Cardiac fibroblast (primary cell): Measurements from ENCODE around the gene HNRNPAB.

Source experiments
- DNase-seq, 2 donors: peaks; one replicate each; pipeline versions ENCODE4 v3.0.0 to v3.0.0-alpha.2; 2010; ENCODE audit warnings: low read depth in 2 of 2
- H3K4me3 ChIP-seq, 2 donors: replicated peaks in 1 of 2; 1 replicate in 1 of 2; 2 replicates in 1 of 2; pipeline ENCODE4 v1.5.1; 2011; ENCODE audit warnings: low read depth in 2 of 2, low read length in 2 of 2, mild to moderate bottlenecking in 2 of 2, moderate library complexity in 1 of 2
- TF ChIP-seq, protein P1 (sequence below): IDR thresholded peaks from one replicate; pipeline ENCODE4 v1.5.1; 2011; ENCODE audit warnings: low read depth, mild to moderate bottlenecking, low read length, inconsistent platforms

Gene HNRNPAB

DNA sequence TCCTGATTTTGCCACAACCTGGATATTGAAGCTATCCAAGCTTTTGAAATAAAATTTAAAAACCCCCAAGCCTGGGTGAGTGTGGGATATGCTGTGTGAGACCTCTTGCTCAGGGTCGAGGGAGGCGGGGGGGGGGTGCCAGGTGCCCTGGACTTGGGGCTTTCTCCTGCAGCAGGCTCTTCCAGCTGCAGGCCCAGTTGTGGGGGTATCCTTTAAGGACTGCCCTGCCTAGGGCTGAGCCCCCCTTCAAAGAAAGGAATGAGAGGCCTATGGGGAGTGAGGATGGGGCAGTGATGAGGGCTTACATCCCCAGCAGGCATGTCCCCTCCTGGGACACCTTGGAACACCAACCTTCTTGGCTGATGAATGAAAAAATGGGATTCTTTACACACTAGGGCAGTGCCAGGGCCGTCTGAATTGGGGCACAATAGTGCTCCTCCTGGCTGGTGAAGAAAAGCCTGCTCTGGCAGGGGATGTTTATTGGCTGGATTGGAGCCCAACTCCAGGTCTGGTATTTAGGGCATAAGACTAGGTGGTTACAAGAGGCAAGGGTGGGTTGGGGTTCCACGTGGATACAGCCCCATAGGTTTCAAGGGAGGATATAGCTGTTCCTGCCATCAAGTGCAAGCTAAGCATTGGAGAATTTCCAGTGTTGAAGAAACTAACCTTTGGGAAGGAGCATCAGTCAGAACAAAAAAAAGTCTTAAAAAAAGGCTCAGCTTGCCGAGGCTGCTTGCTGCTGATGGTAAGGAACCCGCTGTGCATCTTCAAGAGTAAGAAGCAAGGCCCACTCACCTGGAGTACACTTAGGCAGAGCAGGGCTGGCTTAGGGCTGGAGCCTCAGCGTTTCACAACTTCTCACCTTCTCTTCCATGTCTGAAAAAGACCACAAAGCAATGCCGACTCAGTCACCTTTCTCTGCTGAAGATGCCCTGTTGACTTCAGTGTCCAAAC lies 7.0 kb downstream of the HNRNPAB start:
- no peak overlapping the region for H3K4me3 ChIP-seq
- TF ChIP-seq, protein P1, sequence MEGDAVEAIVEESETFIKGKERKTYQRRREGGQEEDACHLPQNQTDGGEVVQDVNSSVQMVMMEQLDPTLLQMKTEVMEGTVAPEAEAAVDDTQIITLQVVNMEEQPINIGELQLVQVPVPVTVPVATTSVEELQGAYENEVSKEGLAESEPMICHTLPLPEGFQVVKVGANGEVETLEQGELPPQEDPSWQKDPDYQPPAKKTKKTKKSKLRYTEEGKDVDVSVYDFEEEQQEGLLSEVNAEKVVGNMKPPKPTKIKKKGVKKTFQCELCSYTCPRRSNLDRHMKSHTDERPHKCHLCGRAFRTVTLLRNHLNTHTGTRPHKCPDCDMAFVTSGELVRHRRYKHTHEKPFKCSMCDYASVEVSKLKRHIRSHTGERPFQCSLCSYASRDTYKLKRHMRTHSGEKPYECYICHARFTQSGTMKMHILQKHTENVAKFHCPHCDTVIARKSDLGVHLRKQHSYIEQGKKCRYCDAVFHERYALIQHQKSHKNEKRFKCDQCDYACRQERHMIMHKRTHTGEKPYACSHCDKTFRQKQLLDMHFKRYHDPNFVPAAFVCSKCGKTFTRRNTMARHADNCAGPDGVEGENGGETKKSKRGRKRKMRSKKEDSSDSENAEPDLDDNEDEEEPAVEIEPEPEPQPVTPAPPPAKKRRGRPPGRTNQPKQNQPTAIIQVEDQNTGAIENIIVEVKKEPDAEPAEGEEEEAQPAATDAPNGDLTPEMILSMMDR: no peak
- DNase-seq: no peak

DNA sequence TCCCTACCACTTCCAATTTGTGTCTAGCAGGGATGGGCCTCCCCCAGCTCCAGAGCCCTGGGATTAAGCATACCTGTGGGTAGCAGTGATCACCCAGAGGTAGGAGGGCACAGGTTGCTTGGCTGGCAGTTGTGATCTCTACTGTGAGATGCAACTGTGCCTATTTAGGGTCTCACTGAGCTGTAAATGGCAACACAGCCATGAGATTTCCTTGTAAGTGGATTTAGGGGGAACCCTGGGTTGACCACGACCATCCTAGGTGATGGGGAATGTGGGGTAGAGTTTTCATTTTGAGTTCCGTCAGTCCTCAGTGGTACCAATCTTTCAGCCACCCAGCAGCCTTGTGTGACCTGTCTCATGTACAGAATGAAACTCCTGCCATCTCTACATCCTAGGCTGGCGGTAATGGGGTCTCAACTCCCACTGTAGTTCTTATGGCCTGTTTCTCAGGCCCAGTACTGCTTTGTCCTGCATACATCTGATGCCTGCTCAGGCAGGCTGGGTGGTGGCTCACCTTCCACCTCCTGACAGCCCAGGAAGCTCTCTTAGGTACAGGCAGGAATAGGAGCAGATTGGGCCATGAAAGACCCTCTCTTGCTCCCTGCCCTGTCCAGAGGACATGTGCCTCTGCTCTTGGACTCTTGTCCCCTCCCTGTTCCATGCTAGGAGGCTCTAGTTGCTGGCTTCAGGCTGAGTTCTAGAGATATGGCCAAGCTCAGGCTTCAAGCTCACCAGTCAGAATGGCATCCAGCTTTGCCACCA lies 8.1 kb downstream of the HNRNPAB start:
- TF ChIP-seq, protein P1: no peak
- no peak overlapping the region for H3K4me3 ChIP-seq
- no peak for DNase-seq

DNA sequence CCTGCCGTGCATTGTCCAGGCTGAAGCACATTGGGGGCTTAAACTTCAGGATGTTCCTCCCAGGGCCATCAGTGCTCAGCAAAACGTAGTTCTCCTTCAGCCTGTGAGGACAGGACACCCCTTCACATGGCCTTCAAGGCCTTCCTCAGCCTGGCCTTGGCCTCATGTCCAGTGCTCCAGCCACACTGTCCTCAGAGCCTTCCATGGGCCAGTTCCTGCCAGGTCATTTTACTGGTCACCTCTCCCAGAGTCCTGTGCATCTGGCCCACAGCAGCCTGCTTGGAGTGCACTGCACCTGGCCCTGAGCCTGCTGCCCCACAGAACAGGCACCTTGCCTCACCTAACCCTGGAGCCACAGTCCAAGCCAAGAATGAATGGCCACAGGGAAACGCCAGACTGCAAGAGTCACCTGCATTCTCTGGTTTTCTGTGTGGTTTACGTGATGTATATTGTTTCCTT lies 8.7 kb downstream of the HNRNPAB start:
- H3K4me3 ChIP-seq: no peak overlapping the region
- TF ChIP-seq, protein P1: no peak

DNA sequence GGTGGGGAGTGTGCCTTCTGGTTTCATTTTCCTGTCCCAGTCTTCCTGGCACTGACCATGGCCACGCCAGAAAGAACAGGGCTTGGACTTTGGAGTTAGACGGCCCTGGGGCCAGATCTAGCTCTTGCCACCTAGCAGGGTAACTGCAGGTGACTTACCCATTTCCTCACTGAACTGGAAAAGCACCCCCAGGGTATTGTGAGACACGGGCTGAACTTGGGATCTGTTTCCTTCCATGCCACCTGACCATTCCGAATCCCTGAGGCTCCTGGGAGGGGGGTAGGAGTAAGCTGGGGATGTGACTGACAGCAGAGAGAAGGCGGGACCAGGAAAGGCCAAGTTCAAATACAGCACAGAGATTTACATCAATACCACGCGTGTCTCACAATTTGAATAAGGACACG lies 9.4 kb downstream of the HNRNPAB start:
- H3K4me3 ChIP-seq: no peak overlapping the region
- TF ChIP-seq, protein P1: no peak
- DNase-seq: no peak

More for the DNA sequence above, 8.7 kb downstream of the HNRNPAB start:
- no peak for DNase-seq

DNA sequence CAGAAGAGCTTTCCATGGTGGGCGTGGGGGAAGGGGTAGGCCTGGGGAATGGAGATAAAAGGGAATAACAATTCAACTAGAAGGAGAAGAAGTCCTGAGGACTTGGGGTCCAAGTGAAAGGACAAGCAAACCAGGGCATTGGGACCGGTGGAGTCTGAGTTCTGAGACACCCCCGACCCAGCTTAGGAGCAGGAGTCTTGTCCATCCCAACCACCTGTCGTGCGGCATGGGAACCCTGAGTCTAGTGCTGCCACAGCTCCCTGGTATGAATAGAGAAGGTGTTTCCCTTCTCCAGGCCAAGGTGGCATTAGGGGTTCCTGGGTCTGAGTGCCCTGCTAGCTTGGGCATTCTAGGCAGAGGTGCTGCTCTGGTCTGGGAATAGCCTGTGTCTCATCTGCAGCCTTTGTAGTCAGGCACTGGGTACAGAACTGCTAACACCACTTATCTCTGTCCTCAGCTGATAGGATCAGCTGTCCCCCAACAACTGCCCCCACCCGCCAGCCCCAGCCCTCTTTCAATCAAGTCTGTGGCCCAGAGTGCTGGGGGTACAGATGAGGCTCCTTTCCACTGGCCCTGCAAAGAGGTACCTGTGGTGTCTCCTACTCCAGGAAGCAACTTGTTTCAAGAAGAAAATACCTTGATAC lies 9.9 kb downstream of the HNRNPAB start:
- no peak overlapping the region for H3K4me3 ChIP-seq
- TF ChIP-seq, protein P1: no peak
- no peak for DNase-seq

DNA sequence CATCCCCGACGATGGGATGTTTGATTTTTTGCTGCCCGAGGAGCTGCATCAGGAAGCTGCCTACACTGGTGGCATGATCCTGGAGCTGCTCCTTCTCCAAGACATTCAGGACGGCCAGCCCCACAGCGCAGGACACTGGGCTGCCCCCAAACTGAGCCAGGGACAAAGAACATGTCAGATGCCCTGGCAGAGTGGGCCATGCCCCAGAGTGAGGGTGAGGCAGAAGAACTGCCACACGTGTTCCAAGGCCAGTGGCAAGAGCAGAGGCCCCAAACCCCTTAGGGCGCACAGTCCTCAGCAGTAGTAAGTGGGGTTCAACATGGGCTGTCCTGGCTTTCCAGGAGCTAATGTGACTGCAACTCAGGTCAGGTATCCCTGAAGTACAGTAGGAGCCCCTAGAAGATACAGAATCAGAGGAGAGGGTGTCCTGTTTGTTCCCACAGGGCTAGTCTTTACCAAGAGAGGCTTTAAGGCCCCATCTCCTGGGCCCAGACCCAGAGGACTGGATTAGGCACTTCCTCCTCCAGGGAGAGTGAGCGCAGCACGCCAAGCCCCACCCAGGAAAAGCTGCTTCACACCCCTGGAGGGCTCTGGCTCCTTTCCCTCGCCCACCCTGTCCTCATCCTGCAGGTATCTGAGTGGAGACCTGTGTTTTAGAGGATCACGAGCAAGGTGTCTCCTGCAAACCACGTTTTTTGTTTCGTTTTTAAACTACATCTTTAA lies 11.1 kb downstream of the HNRNPAB start:
- no peak overlapping the region for H3K4me3 ChIP-seq
- TF ChIP-seq, protein P1: no peak
- no peak for DNase-seq
